ENCODE data around the gene TMEM163.

TMEM163 gene

DNA sequence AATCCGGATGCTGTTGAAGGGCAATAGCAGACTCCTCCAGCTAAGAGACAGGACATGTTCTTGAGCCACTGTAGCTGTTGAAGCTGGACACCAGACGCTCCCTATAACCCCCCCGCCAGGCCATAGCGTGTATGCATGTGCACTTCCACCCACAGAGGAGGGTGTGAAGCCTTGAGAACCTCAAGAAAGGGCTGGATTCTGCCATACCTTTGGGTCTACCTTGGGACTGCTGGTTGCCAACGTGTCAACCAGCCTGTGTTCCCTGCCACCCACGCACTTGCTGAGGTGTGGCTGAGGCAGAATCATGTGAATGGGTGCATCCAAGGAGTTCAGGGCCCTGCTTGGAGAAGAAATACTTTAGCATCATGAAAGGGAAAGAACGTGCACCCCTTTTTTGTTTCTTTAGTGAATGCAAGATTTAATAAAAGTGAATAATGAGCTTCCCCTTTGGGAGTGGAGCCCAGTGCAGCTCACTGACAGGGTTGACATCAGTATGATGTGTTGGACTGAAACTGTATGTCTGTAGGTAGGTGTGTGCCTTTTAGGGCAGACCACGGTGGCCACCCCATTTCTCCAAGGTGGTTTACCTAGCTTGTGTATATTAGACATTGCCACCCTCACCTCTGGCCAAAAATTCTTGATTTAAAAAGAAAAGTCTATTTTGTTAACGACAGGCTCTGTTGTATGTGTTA, 266.6 kb downstream of the TMEM163 start:
- no peak for DNase-seq

DNA sequence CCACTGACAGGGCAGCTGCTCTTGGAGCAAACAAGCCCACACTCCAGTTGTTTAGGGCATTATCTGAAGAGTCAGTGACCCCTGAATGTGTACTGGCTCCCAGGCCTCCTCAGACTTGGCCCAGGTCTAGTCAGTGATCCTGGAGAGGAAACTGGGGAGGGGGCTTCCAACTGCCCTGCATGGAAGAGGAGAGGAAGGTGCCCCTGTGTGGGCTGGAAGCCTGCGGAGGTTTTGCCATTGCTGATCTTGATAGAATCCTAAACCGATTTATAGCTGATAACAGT, 267.5 kb downstream of the TMEM163 start:
- DNase-seq, result no peak

DNA sequence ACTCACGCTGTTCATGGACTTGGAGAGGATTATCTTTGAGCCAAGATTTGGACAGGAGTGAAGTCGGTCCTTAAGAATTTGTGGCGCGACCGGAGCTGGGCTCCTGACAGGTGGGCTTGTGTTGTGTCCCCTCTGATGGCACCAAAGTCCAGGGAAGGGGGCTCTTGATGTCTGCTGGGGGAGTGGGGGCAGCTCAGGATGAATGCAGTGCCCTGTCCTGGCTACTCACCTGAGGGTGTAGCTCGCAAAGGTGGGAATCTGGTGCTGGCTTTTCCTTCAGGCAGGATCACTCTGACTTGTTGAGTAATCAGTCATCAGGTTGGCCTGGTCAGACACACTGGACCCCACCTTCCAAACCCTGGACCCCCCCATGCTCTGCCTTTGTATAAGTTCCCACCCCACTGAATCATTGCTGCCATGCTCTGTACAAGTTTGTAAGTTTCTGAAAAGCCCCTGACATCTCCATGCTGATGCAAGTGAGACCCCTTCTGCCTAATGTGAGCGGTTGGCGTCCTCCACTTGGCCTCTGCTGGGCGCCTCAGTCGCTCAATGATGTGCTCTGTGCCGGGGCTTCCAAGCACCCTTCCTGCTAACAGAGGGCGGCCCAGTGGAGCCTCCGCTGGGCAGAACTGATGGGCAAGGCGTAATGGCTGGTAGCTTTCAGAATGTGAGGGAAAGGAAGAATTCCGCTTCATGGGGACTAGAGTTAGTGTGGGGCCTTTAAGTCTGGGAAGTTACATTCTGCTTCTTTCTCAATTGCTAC, 268.9 kb downstream of the TMEM163 start:
- no peak for DNase-seq

DNA sequence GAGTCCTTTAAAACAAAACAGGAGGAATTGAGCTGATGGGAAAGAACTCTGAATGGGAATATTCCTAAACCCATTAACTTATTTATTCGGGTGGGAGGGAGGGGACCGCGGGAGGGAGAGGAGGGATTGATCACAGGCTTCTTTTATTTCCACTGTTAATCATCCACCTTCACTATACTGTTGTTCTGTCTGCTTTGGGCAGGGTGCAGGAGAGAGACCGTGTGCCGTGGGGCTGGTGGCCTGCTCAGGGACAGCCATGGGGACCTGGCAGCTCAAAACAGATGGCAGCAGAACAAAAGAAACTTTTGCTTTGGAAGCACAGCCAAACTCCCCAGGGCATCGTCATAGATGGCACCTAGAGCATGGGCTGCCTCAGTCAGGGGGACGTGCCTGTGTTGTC, 269.6 kb downstream of the TMEM163 start:
- DNase-seq, result no peak

DNA sequence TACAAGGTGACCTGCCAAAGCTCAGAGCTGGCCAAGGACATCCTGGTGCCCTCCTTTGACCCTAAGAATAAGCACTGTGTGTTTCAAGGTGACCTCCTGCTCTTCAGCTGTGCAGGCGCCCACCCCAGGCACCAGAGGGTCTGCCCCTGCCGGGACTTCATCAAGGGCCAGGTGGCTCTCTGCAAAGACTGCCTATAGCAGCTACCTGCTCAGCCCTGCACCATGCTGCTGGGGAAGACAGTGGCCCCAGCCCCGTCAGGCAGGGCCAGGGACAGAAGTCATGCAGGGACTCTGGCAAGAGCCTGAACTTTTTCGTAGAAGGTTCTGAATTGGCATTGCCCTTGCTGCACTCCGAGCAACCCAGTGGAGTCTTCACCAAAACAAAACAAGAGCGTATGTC, 270.1 kb downstream of the TMEM163 start:
- no peak for DNase-seq

DNA sequence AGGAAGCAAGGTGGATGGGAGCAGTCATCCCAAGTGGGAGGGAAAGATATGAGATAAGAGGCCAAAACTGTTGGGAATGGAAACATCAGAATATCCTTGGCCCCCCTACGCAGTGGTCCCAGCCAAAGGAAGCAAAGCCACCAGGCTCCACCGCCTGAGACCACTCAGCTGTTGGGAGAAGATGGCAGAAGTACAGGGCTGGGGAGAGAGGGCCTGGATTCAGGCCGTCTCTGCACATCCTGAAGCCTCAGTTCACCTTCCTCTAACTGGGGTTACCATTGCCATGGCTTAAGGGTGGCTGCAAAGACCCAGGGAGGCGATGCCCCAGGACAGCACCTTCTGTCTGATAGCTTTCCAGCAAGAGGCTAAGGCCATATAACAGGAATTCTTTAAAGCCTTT, 271.1 kb downstream of the TMEM163 start:
- no peak for DNase-seq

DNA sequence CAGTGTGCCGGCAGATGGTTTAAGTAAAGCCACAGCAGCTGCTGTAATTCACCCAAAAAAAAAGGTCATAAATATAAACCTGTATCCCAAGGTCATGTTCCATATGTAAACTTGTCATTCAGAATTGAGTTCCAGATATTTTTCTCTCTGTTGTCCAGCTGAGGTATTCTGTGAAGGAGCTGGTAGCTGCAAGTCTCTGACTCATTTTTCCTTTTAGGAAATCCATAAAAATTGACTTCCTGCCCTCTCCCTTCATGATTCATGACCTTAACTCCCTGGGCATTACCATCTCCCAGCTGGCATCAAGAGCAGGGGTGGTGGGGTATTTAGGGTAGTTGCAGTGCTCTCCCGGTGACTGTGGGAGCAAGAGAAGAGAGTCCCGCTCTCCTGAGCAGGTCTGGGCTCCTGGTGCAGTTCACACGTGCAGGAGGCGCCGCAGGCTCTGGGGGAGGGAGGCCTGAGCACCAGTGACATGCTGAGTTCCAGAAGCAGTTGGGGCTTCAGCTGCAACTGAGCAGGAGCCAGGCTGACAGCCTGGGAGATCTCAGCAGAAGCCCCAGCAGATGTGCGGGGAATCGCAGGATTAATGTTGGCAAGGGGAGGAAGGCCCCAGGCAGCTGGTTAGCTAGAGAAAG, 272.3 kb downstream of the TMEM163 start:
- peak in 2 of 3 experiments; percentile 46 to 77 for DNase-seq

DNA sequence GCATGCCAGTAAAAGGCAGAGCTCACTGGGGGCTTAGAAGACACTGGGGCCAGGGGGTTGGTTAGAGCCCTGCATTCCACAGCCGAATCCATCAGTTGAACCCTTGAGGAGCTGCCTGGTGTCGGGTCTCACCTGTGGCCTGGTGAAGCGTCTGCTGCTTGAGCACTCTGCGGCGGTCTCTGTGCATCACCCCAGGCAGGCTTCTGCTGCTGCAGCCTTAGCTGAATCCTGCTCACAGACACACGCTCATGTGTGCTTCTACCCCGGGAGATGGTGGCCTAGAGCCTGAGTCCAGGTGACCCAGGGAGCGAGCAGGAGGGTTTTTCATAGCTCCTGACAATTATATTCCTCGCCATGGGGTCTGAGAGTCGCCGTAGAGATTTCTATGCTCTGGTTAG, 272.8 kb downstream of the TMEM163 start:
- peak in 1 of 3 experiments; percentile 46 for DNase-seq

DNA sequence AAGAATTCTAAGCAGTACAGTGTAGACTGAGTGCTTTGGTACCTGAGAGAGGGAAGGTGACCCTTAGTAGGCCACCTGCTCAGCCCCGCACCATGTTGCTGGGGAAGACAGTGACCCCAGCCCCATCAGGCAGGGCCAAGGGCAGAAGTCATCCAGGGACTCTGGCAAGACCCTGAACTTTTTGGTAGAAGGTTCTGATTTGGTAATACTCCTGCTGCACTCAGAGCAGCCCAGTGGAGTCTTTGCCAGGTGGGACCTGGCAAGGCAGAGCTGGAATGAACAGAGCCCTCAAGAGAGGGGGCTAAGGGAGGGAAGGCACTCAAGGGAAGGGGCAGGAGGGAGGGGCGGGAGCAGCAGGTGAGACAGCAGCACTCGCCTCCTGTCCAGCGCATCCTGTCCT, 273.7 kb downstream of the TMEM163 start:
- DNase-seq, result no peak

DNA sequence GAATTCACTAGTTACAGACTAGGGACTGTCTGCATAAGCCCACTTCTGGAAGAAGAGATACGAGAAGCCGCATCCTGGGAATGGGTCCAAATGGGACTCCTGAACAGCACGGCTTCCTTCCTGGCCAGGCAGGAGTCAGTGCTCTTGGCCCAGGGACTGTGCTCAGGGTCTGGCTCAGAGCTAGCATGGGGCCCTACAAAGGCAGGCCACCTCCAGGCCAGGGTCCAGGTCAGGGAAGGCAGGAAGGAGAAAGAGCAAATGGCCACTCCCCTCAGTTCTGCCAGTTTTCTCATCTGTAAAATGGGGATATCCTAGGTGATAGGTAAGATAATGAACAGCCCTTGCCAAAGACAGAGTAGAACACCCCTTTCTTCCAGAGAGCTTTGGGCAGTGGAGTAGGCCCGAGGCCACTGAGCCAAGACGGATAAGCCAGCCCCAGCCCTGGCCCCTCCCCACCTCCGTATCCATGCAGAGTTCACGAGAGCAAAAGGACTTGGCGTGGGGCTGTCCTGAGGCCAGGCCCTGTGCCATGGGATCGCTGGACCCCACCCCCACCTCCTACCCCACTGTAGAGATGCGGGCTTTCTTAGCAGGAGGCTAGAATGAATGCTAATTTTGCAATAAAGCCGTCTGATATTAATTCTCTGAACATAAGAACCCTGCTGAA, 274.9 kb downstream of the TMEM163 start:
- DNase-seq, result no peak

DNA sequence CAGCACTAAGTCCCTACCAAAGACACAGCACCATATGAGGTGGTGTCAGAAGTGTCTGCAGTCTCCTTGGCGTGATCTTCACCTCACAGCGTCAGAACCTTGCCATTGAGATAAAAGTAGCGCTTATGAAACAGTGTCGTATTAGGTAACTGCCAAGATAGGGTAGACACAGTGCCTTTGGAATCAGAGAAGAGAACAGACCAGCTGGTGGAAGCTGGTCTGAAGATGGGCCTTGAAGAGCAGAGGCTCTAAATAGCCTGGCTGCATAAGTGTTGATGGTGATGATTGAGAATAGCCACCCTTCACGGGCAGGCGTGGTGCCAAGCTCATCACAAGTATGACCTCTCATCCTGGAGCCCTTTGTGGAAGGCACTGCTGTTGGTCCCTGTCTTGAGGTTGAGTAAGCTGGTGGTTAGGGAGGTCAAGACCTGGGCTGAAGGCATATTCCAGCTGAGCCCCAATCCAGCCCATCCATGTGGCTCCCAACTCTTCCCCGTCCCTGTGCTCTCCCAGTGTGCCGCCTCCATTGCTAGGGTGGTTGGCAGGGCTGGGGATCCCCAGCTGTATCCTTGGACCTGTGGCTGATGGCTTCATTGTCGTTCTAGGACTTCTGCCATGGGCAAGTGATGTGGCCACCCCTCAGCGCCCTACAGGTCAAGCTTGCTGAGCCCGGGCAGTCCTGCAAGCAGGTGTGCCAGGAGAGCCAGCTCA, 277.5 kb downstream of the TMEM163 start:
- no peak for DNase-seq

DNA sequence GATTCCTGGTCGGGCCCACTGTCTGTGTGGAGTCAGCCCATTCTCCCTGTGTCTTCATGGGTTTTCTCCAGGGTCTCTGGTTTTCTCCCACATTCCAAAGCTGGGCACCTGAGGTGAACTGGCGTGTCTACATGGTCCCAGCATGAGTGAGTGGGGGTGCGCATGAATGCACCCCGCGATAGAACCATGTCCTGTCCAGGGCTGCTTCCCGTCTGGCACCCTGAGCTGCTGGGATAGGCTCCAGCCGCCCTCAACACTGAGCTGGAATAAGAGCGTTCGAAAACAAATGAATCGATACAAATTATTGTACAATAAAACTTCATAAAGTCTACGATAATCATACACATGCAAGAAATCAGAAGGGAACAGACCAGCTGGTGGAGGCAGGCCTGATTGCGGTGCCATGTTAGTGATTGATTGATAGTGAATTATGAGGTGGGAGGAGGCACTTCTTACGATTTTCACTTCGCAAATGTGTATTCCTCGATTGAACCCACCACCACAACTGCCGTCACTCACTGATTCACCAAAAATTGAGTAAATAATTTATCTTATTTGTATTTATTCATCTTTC, 278.4 kb downstream of the TMEM163 start:
- DNase-seq, result no peak

DNA sequence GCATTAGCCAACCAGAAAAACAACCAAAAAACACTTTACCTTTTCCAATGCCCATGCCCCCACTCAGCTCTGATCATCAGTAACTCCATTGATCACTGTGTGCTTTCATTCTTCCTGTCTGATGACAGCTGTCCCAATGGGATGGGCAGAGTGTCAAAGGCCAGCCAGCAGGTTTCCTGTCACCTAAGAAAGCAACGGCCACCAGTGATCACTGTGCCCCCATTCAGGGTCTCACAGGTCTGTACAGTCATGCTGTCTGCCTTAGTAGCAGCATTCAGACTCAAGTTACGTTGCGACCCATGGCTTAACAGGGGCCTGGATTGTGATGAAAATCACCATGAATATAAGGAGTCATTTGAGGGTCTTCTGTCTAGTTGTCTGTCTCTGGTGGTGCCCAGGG, 280.4 kb downstream of the TMEM163 start:
- no peak for DNase-seq

DNA sequence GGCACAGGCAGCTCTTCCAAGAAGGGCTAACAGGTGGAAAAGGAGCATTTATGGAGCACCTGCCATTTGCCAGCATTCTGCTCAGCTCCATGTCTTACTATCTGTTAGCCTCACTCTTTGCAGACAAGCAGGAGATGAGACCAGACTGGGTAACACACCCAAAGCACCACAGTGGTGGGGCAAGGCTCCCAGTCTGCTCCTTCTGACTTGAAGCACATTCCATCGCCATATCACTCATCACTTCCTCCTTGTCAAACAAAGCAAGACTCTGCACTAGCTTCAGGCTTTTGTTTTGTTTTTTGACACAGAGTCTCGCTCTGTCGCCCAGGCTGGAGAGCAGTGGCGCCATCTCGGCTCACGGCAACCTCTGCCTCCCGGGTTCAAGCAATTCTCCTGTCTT, 282.1 kb downstream of the TMEM163 start:
- DNase-seq, result no peak

DNA sequence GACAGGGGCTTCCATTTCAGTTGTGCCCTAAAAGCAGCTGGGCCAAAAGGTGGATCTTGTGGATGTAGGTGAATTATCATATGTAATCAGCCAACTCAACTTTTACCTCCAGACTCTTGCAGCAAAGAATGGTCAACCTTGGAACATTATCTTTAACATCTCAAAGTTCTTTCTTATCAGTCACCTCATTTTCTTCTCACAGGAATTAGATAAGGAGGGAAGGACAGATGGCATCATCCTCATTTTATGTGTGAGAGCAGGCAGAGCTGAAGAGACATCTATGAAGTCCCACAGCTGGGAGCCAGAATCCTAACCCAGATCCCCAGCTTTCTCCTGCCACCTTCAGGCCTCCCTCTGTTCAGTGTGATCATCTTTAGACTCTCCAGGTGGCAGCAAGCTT, 282.9 kb downstream of the TMEM163 start:
- no peak for DNase-seq

DNA sequence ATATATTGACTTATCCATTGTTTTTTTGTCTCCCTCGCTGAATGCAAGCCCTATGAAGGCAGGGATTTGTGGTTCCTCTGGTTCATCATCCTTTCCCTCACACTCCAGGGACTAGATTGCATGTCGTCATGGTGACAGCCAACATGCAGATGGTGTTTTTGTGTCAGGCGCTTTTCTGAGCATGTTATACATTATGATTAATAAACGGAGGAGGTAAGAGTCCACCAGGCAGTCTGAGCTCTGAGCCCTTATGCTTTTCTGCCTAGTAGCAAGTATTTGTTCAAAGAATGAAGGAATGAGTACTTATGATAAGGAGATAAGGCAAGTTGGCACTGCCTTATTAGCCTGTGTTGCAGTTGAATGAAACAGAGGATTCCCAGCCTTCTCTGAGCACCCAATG, 283.3 kb downstream of the TMEM163 start:
- DNase-seq, result no peak

DNA sequence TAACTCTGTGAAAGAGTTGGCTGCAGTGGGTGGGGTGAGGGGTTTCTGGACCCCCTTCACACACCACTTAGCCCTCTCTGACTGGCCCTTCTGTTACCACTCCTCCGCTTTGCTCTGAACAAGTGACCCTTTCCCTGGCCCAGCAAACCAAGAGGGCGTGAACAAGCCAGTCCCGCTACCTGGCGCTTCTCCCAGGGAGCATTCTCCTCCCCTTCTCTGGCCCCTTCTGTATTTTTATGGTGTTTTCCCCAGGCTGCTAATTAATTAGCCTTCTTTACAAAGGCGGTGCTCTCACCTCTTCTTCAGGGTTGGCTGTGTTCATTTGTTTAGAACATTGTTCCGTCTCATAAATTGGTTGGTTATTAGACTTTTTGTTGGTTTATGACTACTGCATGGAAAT, 284.8 kb downstream of the TMEM163 start:
- DNase-seq, result peak in 1 of 3 experiments; percentile 21

DNA sequence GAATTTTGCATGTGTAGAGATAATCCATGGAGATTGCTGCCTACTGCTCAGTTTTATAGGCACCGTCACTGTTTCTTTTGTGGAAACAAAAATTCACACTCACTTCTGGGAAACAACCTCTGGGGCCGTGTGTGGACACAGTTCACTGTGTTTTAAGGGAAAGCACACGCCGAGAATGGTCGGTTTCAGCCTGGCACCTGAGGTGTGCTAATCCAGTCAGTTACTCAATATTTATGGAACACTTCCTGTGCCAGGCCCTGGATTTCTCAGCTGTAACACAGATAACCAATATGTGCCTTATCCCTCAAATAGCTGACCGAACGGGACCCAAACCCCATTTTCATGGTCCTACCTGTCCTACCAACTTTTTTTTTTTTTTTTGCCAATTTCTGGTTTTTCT, 285.3 kb downstream of the TMEM163 start:
- no peak for DNase-seq

DNA sequence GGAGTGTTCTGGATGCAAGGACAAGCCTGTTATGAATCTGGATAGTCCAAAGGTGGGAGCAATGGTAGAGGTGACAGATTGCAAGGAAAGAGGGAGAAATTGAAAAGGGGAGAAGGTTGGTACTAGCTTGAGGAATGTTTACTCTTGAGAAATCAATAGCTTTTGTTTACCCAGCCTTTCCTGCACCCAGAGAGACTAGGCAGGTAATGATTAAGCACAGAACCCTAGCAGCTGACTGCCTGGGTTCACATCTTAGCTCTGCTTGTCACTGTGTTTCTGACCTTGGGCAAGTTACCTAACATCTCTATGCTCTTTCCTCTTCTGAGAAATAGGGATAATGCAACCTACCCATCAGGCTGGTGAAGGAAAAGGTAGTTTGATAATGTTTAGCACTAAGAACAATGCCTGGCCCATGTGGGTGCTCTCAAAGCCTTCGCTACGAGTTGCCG, 286.3 kb downstream of the TMEM163 start:
- DNase-seq, result peak in 2 of 3 experiments; percentile 47 to 54

DNA sequence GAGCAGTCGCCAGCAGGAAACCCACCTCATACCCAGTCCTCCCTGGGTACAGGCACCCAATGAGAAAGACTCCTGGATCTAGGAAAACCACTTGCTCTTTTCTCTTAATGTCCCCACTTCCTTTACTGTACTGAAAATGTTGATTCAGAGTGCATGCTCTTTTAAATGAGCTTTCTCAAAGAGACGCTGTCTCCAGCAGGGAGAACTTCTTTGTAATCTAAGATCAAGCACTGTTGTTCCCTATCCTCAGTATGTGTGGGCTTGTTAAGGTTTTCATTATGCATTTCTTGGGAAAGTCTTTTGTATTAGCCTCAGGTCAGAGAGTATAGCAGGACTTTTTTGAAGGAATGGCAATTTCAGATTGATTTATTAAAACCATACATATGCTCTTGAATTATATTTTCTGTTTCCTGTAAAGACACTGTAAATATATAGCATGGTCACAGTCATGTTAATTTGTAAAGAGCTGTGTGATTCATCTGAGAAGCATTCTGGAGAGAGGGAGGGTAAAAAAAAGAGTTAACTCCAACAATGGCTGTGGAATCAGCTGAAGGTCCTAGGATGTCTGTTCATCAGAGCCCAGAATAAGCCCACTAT, 286.9 kb downstream of the TMEM163 start:
- DNase-seq, result no peak

DNA sequence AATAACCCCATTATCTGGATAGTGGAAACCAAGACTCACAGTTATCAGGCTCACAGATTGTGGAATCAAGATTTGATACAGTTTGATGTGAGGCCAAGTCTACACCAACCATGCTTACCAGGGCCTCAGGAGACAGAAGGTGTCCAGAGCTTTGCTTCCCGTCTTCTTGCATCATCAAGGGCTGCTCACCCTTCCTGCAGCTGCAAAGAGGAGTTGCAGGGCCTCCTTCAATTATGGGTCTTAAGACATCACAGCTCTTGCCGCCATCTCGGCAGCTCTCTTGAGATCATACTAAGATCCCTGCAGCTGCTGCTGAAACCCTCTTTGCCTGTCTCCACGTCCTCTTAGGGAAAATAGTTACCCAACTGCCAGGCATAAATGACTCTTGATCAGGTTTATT, 288.9 kb downstream of the TMEM163 start:
- no peak for DNase-seq

DNA sequence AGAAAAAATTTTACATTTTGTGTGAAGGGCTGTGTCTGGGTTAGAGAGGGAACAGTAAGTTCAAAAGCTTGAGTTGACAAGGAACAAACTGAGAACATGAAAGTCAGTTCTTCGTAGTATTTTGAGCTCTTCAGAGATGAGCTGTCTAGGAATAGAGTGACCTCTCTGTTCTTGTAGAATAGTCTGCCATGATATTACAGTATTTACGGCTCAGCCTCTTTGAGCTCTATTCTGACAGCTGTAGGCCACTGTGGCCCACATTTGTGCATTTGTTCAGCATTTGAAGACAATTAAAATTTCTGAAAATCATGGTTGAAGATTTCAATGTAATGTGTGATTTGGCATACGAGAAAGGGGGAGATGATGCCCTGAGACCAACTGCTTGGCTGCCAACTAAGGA, 292.1 kb downstream of the TMEM163 start:
- no peak for DNase-seq
